HEK293T (cell line): ENCODE measurements around the gene GSTO2.

Experiments used
- CTCF ChIA-PET: fragments of 350-600 bp; formaldehyde crosslinking; extraction: SDS; loops from one replicate; lab custom pipeline; 2021; ENCODE audit warnings: antibody characterized with exemption, inconsistent platforms; lab: Yijun Ruan, JAX
- POLR2A ChIA-PET: fragments of 350-600 bp; formaldehyde crosslinking; extraction: SDS; loops from one replicate; lab custom pipeline; 2020; ENCODE audit warnings: antibody characterized with exemption, inconsistent platforms; lab: Yijun Ruan, JAX
- DNase-seq: peaks from one replicate; pipeline ENCODE4 v3.0.0; 2012; ENCODE audit warnings: mixed read lengths; ENCODE audit errors: extremely low spot score
- ARNT ChIP-seq: fragments of 450-650 bp; IDR thresholded peaks from 2 replicates; pipeline ENCODE4 v1.6.1; 2017; ENCODE audit warnings: mild to moderate bottlenecking
- BHLHE40 ChIP-seq: fragments of 450-650 bp; IDR thresholded peaks from 2 replicates; pipeline ENCODE4 v1.6.1; 2016; ENCODE audit warnings: mild to moderate bottlenecking, moderate library complexity, borderline replicate concordance
- CTBP1 ChIP-seq: fragments of 450-650 bp; IDR thresholded peaks from 2 replicates; pipeline ENCODE4 v1.6.1; 2016; ENCODE audit warnings: borderline replicate concordance
- ELF4 ChIP-seq: fragments of 450-650 bp; IDR thresholded peaks from 2 replicates; pipeline ENCODE4 v1.6.1; 2017; ENCODE audit warnings: antibody characterized with exemption
- FOXA1 ChIP-seq: fragments of 450-650 bp; IDR thresholded peaks from 2 replicates; pipeline ENCODE4 v1.6.1; 2016; ENCODE audit warnings: mild to moderate bottlenecking
- FOXK2 ChIP-seq: fragments of 450-650 bp; IDR thresholded peaks from 2 replicates; pipeline ENCODE4 v1.6.1; 2016; ENCODE audit warnings: mild to moderate bottlenecking
- FOXM1 ChIP-seq: fragments of 450-650 bp; IDR thresholded peaks from 2 replicates; pipeline ENCODE4 v1.6.1; 2017; ENCODE audit warnings: mild to moderate bottlenecking, borderline replicate concordance
- HDGF ChIP-seq: fragments of 450-650 bp; IDR thresholded peaks from 2 replicates; pipeline ENCODE4 v1.6.1; 2017; ENCODE audit warnings: antibody characterized with exemption, borderline replicate concordance
- L3MBTL2 ChIP-seq: fragments of 450-650 bp; conservative IDR thresholded peaks from 2 replicates; pipeline ENCODE4 v1.6.1; 2016; ENCODE audit warnings: mild to moderate bottlenecking
- LEF1 ChIP-seq: fragments of 450-650 bp; IDR thresholded peaks from 2 replicates; pipeline ENCODE4 v1.6.1; 2017; ENCODE audit warnings: mild to moderate bottlenecking, borderline replicate concordance
- NFRKB ChIP-seq: fragments of 450-650 bp; IDR thresholded peaks from 2 replicates; pipeline ENCODE4 v1.6.1; 2016; ENCODE audit warnings: mild to moderate bottlenecking, moderate library complexity
- PKNOX1 ChIP-seq: fragments of 450-650 bp; IDR thresholded peaks from 2 replicates; pipeline ENCODE4 v1.6.1; 2016
- SP1 ChIP-seq: fragments of 450-650 bp; IDR thresholded peaks from 2 replicates; pipeline ENCODE4 v1.6.1; 2017
- SUZ12 ChIP-seq: fragments of 450-650 bp; IDR thresholded peaks from 2 replicates; pipeline ENCODE4 v1.6.1; 2016; ENCODE audit warnings: mild to moderate bottlenecking
- TARDBP ChIP-seq: fragments of 450-650 bp; IDR thresholded peaks from 2 replicates; pipeline ENCODE4 v1.6.1; 2016
- ZNF384 ChIP-seq: fragments of 450-650 bp; IDR thresholded peaks from 2 replicates; pipeline ENCODE4 v1.6.1; 2016

Gene GSTO2

DNA sequence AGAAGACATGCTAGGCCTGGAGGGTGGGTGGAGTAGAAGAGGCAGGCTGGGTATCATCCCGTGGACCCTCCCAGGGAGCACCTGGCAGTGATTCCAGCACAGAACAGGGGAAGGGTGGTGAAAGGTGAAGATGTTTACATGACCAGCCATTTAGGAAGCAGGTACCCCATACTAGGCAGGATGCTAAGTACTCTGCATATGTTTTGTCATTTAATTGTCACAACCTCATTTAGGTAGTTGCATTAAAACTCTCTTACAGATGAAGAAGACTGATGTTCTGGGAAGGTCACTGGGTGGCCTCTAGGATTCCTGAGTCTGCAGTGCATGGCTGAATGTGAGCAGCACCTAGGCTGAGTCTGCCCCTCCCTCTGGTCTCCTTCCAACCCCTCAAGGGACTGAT lies 54.1 kb downstream of the GSTO2 start:
- TF ChIP-seq NFRKB (no peak), PKNOX1 (no peak), TARDBP (no peak), FOXA1 (no peak), CTBP1 (no peak), FOXK2 (no peak), BHLHE40 (no peak), LEF1 (no peak), FOXM1 (no peak), SUZ12 (no peak), HDGF (no peak), L3MBTL2 (no peak), ZNF384 (no peak)
- no peak for DNase-seq
- ChIA-PET CTCF (interaction anchor here (1.1 kb wide), 1 partner anchor 30 kb away, joined by 3 read pairs; the partner anchor contains the start of gene CFAP58), POLR2A (no interaction called here)

GRCh38 chr10:104323760-104324201 lies 54.8 kb downstream of the GSTO2 start:
- CTCF ChIA-PET: no interaction called here
- TF ChIP-seq BHLHE40 (no peak), ZNF384 (no peak), FOXK2 (no peak), FOXM1 (no peak), L3MBTL2 (no peak), ELF4 (no peak), PKNOX1 (no peak), LEF1 (no peak), SP1 (no peak), ARNT (no peak), TARDBP (no peak)
- DNase-seq: no peak
- POLR2A ChIA-PET: no interaction called here

DNA sequence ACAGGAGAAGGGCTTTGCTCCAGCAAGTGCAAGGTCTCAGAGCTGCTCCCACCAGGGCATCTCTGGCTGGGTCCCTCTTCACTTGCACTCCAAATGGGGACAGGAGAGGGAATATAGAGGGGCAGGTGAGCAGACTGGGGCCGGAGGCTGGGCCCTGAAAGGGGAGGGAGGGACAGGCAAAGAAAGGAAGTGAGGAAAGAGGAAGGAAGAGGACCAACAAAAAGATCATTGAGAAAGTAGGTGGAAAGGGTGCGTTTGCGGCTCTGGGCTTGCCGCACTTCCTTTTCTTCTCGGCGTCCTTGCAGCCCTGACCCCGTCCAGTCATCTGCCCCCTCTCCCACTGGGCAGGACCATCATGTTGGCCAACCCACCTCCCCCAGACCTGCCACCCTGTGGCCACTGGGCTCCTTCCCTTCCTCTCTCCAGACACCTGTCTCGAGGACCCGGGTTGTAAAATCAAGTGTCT lies 55.3 kb downstream of the GSTO2 start:
- CTCF ChIA-PET: no interaction called here
- POLR2A ChIA-PET: no interaction called here
- no peak for DNase-seq
- TF ChIP-seq SUZ12: no peak
- TF ChIP-seq BHLHE40: no peak
- TF ChIP-seq HDGF: no peak
- no peak for TF ChIP-seq FOXK2
- no peak for TF ChIP-seq ELF4
- no peak for TF ChIP-seq LEF1
- TF ChIP-seq L3MBTL2: no peak
- no peak for TF ChIP-seq PKNOX1

- ChIA-PET POLR2A (no interaction called here), CTCF (no interaction called here)
- TF ChIP-seq HDGF: no peak
- no peak for TF ChIP-seq LEF1
- TF ChIP-seq SP1: no peak
- TF ChIP-seq TARDBP: no peak
- no peak for TF ChIP-seq NFRKB
- TF ChIP-seq PKNOX1: no peak
- DNase-seq: no peak
Observed at GRCh38 chr10:104324931-104325330, 55.9 kb downstream of the GSTO2 start.

DNA sequence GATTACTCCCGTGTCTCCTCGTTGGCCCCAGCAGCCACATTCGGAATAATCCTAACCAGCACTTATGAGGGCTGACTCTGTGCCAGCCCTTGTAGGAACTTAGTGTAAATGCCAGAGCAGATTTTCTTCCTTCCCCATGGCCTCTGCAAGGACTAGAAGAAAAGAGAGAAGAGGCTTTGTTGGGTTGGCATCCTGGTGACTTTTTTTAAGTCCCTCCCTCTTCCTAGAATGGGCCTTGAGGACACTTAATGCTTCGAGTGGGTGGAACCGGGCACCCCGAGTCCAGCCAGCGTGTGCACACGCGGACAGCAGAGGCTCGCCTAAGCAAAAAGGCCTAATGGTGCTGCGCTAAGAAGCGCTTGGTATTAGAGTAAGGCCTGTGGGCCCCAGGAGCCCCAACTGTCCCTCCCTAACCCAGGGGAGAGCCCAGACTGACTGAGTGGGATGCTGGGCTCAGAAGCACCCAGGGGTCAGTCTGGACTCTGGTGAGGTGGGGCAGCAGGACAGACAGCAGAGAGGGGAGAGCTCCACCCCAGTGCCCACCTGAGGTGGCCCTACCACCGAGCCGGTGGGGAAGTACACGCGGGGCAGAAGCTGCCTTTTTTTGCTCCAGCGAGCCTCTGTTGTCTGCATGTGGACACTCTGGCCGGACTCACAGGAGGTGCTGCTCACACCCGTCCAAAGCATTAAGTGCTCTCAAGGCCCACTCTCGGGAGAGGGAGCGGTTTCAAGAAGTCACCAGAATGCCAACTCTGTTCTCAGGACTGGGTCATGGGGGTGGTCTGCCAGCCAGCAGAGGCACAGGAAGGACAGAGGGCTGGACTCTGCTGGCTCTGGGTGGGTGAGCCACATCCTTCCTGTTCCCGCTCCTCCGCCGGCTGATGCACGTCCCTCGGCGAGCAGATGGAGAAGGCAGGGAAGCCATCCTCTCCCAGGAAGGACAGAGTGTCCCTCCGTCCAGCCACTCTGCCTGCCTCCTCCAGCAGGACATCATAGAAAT lies 56.8 kb downstream of the GSTO2 start:
- no peak for TF ChIP-seq HDGF
- no peak for TF ChIP-seq ELF4
- TF ChIP-seq CTBP1: no peak
- TF ChIP-seq L3MBTL2: no peak
- TF ChIP-seq TARDBP: no peak
- no peak for TF ChIP-seq FOXM1
- TF ChIP-seq FOXA1: no peak
- TF ChIP-seq LEF1: no peak
- TF ChIP-seq BHLHE40: no peak
- no peak for TF ChIP-seq SP1
- no peak for DNase-seq
- ChIA-PET CTCF (no interaction called here), POLR2A (no interaction called here)
